HCT116 (cell line): ENCODE data around the gene FFAR4. TPM values are rescaled to one million over a fixed set of nuclear protein-coding genes. Genes with fewer than 3 reads are reported as not detected.

Experiments
- ATAC-seq: fragments of 200-7000 bp; cut with Tn5 transposase; 2 replicates; pipeline ENCODE4 v1.9.1; 2020; ENCODE audit warnings: mild to moderate bottlenecking, moderate library complexity
- BruUV-seq: library from RNA; stranded (reverse); fragments of 400-500 nt; replicated peaks from 2 replicates; lab custom pipeline; 2021; lab: Mats Ljungman, UMichigan
- CTCF ChIA-PET: fragments of 300-600 bp; sonication (Branson Sonifier 250); formaldehyde crosslinking; loops from one replicate; lab custom pipeline; 2021; ENCODE audit warnings: antibody characterized with exemption; lab: Charles Lee
- POLR2A ChIA-PET: fragments of 300-600, 350-600 bp; sonication (Branson Sonifier 250); formaldehyde crosslinking; loops from one replicate; lab custom pipeline; 2021; ENCODE audit warnings: antibody characterized with exemption; lab: Charles Lee
- RAD21 ChIA-PET, 2 experiments: fragments of 300-600 bp; sonication (Branson Sonifier 250); formaldehyde crosslinking; loops; one replicate each; lab custom pipeline; 2023; ENCODE audit warnings: low total read pairs in 2 of 2; ENCODE audit not compliant: uncharacterized antibody in 2 of 2, unreplicated experiment in 2 of 2, low non-redundant PET in 1 of 2; lab: Charles Lee
- DNase-seq: peaks from one replicate; pipeline ENCODE4 v3.0.0-alpha.2; 2010; ENCODE audit warnings: low read depth, low spot score
- H2AFZ ChIP-seq: fragments of 200-600 bp; shearing (Covaris generic), sonication (generic); 2 replicates; pipeline ENCODE4 v1.6.1; 2017; ENCODE audit warnings: low read depth, mixed run types, mixed read lengths, antibody characterized with exemption, low read length; ENCODE audit not compliant: poor library complexity, severe bottlenecking
- H3K27ac ChIP-seq: 2 replicates; pipeline ENCODE4 v1.5.1; 2012; ENCODE audit warnings: low read depth, low read length
- H3K27me3 ChIP-seq: fragments of 200-600 bp; sonication (generic); 2 replicates; pipeline ENCODE4 v1.6.1; 2016; ENCODE audit warnings: mixed run types, low read length, mixed read lengths; ENCODE audit not compliant: insufficient read depth
- H3K36me3 ChIP-seq, 2 experiments: fragments of 200-500 bp in 1 of 2; fragments of 200-600 bp in 1 of 2; sonication (Bioruptor generic) in 1 of 2; sonication (generic) in 1 of 2; 2 replicates each; pipeline versions ENCODE4 v1.5.1 to v1.6.1; 2014 to 2016; ENCODE audit warnings: low read length in 2 of 2, inconsistent platforms in 1 of 2, mixed read lengths in 1 of 2, mixed run types in 1 of 2; ENCODE audit not compliant: insufficient read depth in 2 of 2, control insufficient read depth in 1 of 2
- H3K4me1 ChIP-seq, 2 experiments: fragments of 200-600 bp in 1 of 2; sonication (generic) in 1 of 2; 2 replicates each; pipeline versions ENCODE4 v1.5.1 to v1.6.1; 2012 to 2017; ENCODE audit warnings: low read length in 2 of 2, inconsistent platforms in 1 of 2, mild to moderate bottlenecking in 1 of 2, mixed read lengths in 1 of 2, mixed run types in 1 of 2, moderate library complexity in 1 of 2; ENCODE audit not compliant: insufficient read depth in 2 of 2, control insufficient read depth in 1 of 2
- H3K4me2 ChIP-seq: fragments of 200-600 bp; sonication (generic); 2 replicates; pipeline ENCODE4 v1.6.1; 2017; ENCODE audit warnings: mixed run types, low read length, mixed read lengths
- H3K4me3 ChIP-seq, 2 experiments: fragments of 200-600 bp in 1 of 2; sonication (generic) in 1 of 2; replicated peaks in 1 of 2; 2 replicates each; pipeline ENCODE4 v1.5.1; 2011 to 2016; ENCODE audit warnings: low read length in 2 of 2, control low read depth in 1 of 2, low read depth in 1 of 2, mild to moderate bottlenecking in 1 of 2, mixed read lengths in 1 of 2, mixed run types in 1 of 2
- H3K79me2 ChIP-seq: fragments of 200-600 bp; sonication (generic); 2 replicates; pipeline ENCODE4 v1.6.1; 2017; ENCODE audit warnings: mild to moderate bottlenecking, mixed run types, low read length, moderate library complexity, mixed read lengths; ENCODE audit not compliant: insufficient read depth
- H3K9ac ChIP-seq: fragments of 200-600 bp; sonication (generic); 2 replicates; pipeline ENCODE4 v1.6.1; 2016; ENCODE audit warnings: low read length, mixed read lengths
- H3K9me2 ChIP-seq: fragments of 200-600 bp; sonication (generic), shearing (Covaris generic); 2 replicates; pipeline ENCODE4 v1.6.1; 2017; ENCODE audit warnings: mixed run types, mild to moderate bottlenecking, moderate library complexity; ENCODE audit not compliant: insufficient read depth
- H3K9me3 ChIP-seq, 2 experiments: fragments of 200-500 bp in 1 of 2; fragments of 200-600 bp in 1 of 2; sonication (Bioruptor generic) in 1 of 2; sonication (generic) in 1 of 2; 2 replicates each; pipeline ENCODE4 v1.6.1; 2014 to 2017; ENCODE audit warnings: low read length in 2 of 2, mixed read lengths in 2 of 2, inconsistent platforms in 1 of 2, low read depth in 1 of 2, mild to moderate bottlenecking in 1 of 2, mixed run types in 1 of 2, moderate library complexity in 1 of 2; ENCODE audit not compliant: control insufficient read depth in 1 of 2, insufficient read depth in 1 of 2
- H4K20me1 ChIP-seq: fragments of 200-600 bp; sonication (generic), shearing (Covaris generic); 2 replicates; pipeline ENCODE4 v1.6.1; 2017; ENCODE audit warnings: mixed run types, mild to moderate bottlenecking, moderate library complexity; ENCODE audit not compliant: insufficient read depth
- FOSL1 ChIP-seq: IDR thresholded peaks from 2 replicates; pipeline ENCODE4 v1.6.1; 2012; ENCODE audit warnings: low read depth
- TCF7L2 ChIP-seq: IDR thresholded peaks from 2 replicates; pipeline ENCODE4 v1.7.0; 2011; ENCODE audit warnings: borderline replicate concordance, inconsistent platforms; ENCODE audit not compliant: insufficient read depth, insufficient read length; ENCODE audit errors: extremely low read depth
- YY1 ChIP-seq: IDR thresholded peaks from 2 replicates; pipeline ENCODE4 v1.6.1; 2011; ENCODE audit warnings: low read length, low read depth, moderate library complexity, mild to moderate bottlenecking; ENCODE audit not compliant: insufficient replicate concordance; ENCODE audit errors: extremely low read depth
- ZFX ChIP-seq: fragments of 450-650 bp; IDR thresholded peaks from 2 replicates; pipeline ENCODE4 v1.6.1; 2017
- intact Hi-C: fragments of 100-400 bp; cut with micrococcal nuclease; formaldehyde crosslinking; loops from 2 replicates; pipeline ENCODE4 v1.10.0; 2022
- total RNA-seq: library from RNA; stranded (reverse); gene quantifications from one replicate; pipeline ENCODE4 v1.2.1, GENCODE V29; 2021; ENCODE audit not compliant: unreplicated experiment
- TF ChIP-seq, protein P1 (sequence below): IDR thresholded peaks from 2 replicates; pipeline ENCODE4 v1.6.1; 2011; ENCODE audit warnings: mild to moderate bottlenecking, low read length, moderate library complexity; ENCODE audit not compliant: insufficient replicate concordance; ENCODE audit errors: extremely low read depth

Gene FFAR4
- total RNA-seq, 1 experiment from 2014 or later, result not detected

DNA sequence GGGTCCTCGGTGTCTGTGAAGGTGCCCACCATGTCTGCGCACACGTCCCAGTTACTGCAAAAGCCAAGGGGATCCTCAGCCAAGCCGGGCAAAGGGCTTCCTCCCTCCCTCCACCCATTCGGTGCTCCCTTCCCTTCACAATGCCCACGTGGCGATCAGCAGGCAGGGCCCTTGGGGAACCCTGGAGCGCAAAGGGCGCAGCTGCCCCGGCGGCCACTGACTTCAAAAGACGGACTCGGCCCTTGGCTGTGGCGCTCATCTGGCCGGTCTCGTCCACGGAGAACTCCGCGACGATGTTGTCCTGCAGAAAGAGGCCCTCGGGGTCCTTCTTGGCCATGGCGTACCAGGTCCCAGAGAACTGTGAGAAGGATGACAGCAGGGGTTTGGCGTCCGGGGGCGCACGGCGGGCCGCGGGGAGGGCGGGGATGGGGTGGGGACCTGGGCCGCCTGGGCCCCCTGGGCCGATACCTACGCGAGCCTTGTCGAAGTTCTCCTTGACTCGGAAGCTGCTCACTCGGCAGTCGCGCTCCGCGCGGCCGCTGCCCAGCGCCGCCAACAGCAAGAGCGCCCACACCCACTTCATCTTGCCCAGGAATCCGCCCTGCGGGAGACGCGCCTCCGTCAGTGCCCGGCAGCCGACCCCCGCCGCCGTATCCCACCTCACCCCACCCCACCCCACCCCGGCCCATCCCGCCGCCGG lies 34.1 kb downstream of the FFAR4 start:
- no peak overlapping the region for H3K9ac ChIP-seq
- no peak overlapping the region for H2AFZ ChIP-seq
- no peak overlapping the region for H3K27ac ChIP-seq
- POLR2A ChIA-PET, result no interaction called here
- no peaks in the 10 kb centered on the region for H3K4me1 ChIP-seq
- no peak overlapping the region for H3K4me2 ChIP-seq
- no peaks in the 10 kb centered on the region for H4K20me1 ChIP-seq
- no TSS peak for BruUV-seq
- intact Hi-C loops, result no loop called here
- DNase-seq, result no peak
- no peak for ATAC-seq
- H3K27me3 ChIP-seq, result no peaks in the 10 kb centered on the region
- H3K79me2 ChIP-seq, result no peaks in the 10 kb centered on the region
- no peak for TF ChIP-seq ZFX
- no peak for TF ChIP-seq TCF7L2
- TF ChIP-seq, protein P1, sequence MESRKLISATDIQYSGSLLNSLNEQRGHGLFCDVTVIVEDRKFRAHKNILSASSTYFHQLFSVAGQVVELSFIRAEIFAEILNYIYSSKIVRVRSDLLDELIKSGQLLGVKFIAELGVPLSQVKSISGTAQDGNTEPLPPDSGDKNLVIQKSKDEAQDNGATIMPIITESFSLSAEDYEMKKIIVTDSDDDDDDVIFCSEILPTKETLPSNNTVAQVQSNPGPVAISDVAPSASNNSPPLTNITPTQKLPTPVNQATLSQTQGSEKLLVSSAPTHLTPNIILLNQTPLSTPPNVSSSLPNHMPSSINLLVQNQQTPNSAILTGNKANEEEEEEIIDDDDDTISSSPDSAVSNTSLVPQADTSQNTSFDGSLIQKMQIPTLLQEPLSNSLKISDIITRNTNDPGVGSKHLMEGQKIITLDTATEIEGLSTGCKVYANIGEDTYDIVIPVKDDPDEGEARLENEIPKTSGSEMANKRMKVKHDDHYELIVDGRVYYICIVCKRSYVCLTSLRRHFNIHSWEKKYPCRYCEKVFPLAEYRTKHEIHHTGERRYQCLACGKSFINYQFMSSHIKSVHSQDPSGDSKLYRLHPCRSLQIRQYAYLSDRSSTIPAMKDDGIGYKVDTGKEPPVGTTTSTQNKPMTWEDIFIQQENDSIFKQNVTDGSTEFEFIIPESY, result no peak
- no peak for TF ChIP-seq YY1
- no peak for TF ChIP-seq FOSL1
- TF ChIP-seq, all 23 proteins: peak for 0
- no peaks in the 10 kb centered on the region for H3K9me2 ChIP-seq
- ChIA-PET CTCF (no interaction called here), RAD21 (no interaction called here)
- H3K9me3 ChIP-seq, result no peaks in the 10 kb centered on the region
- H3K4me3 ChIP-seq, result no peak overlapping the region
- H3K36me3 ChIP-seq, result no peaks in the 10 kb centered on the region
